Cardiac muscle cell (in vitro differentiated cells and primary cell): Measurements from ENCODE around the gene ACTRT2. TPM values are rescaled to one million over a fixed set of nuclear protein-coding genes. Genes with fewer than 3 reads are reported as not detected.

ENCODE experiments used
- DNase-seq, 2 donors: peaks; one replicate each; pipeline versions ENCODE4 v3.0.0 to v3.0.0-alpha.2; 2010 to 2017; ENCODE audit warnings: low read depth in 1 of 2, low spot score in 1 of 2
- H3K27ac ChIP-seq: fragments of 200-600 bp; sonication (generic); 2 replicates; pipeline ENCODE4 v1.5.1; 2016
- H3K27me3 ChIP-seq: fragments of 200-600 bp; sonication (generic); 2 replicates; pipeline ENCODE4 v1.6.0; 2016; ENCODE audit warnings: control low read depth
- H3K36me3 ChIP-seq: fragments of 200-600 bp; sonication (generic); 2 replicates; pipeline ENCODE4 v1.5.1; 2016; ENCODE audit warnings: control low read depth
- H3K4me1 ChIP-seq: fragments of 200-600 bp; sonication (generic); 2 replicates; pipeline ENCODE4 v1.8.1; 2017; ENCODE audit warnings: low read depth, mild to moderate bottlenecking, mixed run types
- H3K4me3 ChIP-seq: fragments of 200-600 bp; sonication (generic); 2 replicates; pipeline ENCODE4 v1.5.1; 2016; ENCODE audit warnings: mild to moderate bottlenecking
- H3K9me3 ChIP-seq: fragments of 200-600 bp; sonication (generic); 2 replicates; pipeline ENCODE4 v1.5.1; 2017; ENCODE audit warnings: low read depth, mild to moderate bottlenecking, control low read depth
- polyA plus RNA-seq: library from polyadenylated mRNA; unstranded; fragments of >200 nt; fragmentation: Nextera tagmentation; extraction: Ambion mirVana; gene quantifications from 2 replicates; pipeline ENCODE4 v1.2.1, GENCODE V29; 2016
- total RNA-seq: library from RNA; depleted of rRNA; stranded (reverse); fragments of >200 nt; gene quantifications from 2 replicates; pipeline ENCODE4 v1.2.3, GENCODE V29; 2016
- TF ChIP-seq, protein P1 (sequence below): IDR thresholded peaks from 2 replicates; pipeline ENCODE4 v1.5.1; 2012; ENCODE audit warnings: low read depth, mild to moderate bottlenecking, low read length

ACTRT2 gene
- total and polyA plus RNA-seq, 2 experiments from 2014 or later: not detected

DNA sequence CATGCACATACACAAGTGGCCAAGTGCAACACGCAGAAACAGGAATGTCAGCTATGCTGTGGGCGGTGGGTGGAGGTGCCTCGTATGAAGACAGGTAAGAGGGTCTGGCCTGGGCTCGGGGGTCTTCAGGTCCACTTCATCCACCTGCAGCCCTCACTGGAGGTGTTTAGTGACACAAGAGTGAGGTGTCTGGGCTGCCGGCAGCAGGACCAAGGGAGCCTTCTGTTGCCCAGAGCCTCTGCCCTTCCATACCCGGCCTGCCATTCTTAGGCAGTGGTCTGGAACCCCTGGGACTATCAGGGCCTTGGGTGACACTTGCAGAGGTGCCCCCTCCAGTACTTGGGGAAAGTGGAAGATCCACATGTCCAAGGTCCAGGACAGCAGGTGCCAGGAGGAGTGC is 21.7 kb upstream of the ACTRT2 start:
- H3K27ac ChIP-seq: no peak overlapping the region
- H3K4me1 ChIP-seq: no peaks in the 10 kb centered on the region
- H3K36me3 ChIP-seq: no peaks in the 10 kb centered on the region
- H3K9me3 ChIP-seq: peaks cover 2% of the 10 kb centered on the region
- no peaks in the 10 kb centered on the region for H3K27me3 ChIP-seq
- no peak overlapping the region for H3K4me3 ChIP-seq
- no peak for DNase-seq
- TF ChIP-seq, protein P1, sequence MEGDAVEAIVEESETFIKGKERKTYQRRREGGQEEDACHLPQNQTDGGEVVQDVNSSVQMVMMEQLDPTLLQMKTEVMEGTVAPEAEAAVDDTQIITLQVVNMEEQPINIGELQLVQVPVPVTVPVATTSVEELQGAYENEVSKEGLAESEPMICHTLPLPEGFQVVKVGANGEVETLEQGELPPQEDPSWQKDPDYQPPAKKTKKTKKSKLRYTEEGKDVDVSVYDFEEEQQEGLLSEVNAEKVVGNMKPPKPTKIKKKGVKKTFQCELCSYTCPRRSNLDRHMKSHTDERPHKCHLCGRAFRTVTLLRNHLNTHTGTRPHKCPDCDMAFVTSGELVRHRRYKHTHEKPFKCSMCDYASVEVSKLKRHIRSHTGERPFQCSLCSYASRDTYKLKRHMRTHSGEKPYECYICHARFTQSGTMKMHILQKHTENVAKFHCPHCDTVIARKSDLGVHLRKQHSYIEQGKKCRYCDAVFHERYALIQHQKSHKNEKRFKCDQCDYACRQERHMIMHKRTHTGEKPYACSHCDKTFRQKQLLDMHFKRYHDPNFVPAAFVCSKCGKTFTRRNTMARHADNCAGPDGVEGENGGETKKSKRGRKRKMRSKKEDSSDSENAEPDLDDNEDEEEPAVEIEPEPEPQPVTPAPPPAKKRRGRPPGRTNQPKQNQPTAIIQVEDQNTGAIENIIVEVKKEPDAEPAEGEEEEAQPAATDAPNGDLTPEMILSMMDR: no peak

DNA sequence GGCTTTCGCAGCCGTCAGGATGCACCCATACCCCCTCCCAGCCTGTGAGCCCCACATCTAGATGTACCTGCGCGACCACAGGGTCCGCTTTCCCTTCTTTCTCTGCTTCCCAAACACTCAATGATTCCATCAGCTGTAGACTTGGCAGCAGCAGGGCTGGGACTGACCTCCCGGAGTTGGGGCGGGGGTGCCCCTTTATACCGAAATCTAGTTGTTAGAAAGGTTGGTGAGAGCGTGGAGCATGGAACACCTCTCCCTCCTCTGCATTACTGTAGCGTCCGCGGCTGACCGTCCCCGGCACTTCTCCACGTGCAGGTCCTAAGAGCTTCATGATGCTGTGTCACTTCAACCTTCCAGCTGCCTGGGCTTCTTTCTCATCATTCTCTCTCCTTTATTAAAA is 21.1 kb upstream of the ACTRT2 start:
- TF ChIP-seq, protein P1: no peak
- no peak overlapping the region for H3K27ac ChIP-seq
- no peak for DNase-seq
- no peaks in the 10 kb centered on the region for H3K36me3 ChIP-seq
- H3K27me3 ChIP-seq: no peaks in the 10 kb centered on the region
- no peaks in the 10 kb centered on the region for H3K9me3 ChIP-seq
- no peak overlapping the region for H3K4me3 ChIP-seq
- H3K4me1 ChIP-seq: no peaks in the 10 kb centered on the region

DNA sequence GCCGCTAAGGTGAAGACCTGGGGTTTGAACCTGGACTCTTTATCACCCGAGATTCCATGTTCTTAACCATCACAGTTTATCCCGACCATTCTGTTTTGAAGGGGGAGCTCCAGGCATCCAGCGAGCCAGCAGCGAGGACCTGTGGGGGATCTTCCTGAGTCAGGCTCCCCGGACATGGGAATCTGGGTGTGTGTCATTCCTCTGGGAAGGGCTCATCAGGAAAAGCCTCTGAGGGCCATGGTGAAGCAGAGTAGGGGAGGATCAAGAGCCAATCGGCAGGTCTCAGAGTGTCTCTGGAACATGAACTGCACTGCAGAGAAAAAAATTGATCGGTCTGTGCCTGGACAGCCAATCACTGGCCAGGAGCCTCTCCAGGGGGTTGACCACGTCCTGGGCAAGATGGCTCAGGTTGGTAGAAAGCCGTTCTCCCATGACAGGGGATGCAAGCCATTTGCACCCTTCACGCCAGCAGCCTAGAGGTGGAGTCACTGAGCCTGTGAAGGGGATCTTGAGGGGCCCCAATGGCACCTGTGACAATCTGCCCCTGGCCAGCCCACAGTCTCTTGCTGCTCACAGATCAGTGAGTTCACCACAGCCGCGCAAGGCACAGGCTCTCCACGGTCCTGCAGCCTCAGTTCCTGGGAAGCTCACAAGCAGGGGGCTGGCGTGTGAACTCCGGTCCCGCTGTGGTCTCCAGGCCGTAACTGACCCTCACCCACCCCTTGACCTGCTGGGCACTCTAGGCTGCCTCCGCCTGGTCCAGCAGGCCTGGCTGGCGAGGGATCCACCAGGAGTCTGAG is 20.4 kb upstream of the ACTRT2 start:
- H3K9me3 ChIP-seq: no peaks in the 10 kb centered on the region
- H3K27ac ChIP-seq: no peak overlapping the region
- DNase-seq: no peak
- no peaks in the 10 kb centered on the region for H3K4me1 ChIP-seq
- no peak overlapping the region for H3K4me3 ChIP-seq
- H3K36me3 ChIP-seq: no peaks in the 10 kb centered on the region
- no peaks in the 10 kb centered on the region for H3K27me3 ChIP-seq
- TF ChIP-seq, protein P1: no peak

DNA sequence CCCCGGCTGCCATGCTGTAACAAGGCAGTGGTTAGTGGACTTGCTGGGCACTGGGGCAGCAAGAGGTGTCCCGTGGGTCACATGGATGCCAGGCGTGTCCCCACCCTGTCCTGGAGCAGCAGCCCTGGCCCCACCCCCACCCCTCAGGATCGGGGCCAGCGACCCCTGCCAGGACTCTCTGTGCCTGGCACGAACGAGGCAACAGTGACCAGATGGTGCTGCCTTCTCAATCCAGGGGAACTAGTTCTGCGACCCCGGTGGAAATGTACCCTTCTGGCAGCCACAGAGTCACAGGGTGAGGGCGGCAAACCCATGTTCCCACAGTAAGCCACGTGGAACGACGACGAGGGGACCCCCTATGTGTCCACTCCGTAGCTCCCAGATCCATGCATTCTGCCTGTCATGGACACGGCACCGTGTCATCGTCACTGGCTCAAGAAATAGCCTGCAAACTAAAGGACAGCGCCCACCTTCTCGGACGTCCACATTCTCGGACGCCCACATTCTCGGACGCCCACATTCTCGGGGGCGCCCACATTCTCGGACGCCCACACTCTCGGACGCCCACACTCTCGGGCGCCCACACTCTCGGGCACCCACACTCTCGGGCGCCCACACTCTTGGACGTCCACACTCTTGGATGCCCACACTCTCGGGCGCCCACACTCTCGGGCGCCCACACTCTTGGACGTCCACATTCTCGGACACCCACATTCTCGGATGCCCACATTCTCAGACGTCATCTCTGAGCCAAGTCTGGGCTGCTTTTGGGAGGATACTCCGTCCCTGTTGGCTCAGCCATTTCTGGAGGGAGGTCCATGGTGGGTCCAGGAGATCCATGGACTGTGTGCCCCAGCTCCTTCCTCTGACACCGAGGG is 19.6 kb upstream of the ACTRT2 start:
- Histone ChIP-seq H3K4me3 (no peak overlapping the region), H3K27me3 (no peaks in the 10 kb centered on the region), H3K27ac (no peak overlapping the region), H3K9me3 (no peaks in the 10 kb centered on the region), H3K36me3 (no peaks in the 10 kb centered on the region), H3K4me1 (no peaks in the 10 kb centered on the region)
- TF ChIP-seq, protein P1: no peak
- no peak for DNase-seq

DNA sequence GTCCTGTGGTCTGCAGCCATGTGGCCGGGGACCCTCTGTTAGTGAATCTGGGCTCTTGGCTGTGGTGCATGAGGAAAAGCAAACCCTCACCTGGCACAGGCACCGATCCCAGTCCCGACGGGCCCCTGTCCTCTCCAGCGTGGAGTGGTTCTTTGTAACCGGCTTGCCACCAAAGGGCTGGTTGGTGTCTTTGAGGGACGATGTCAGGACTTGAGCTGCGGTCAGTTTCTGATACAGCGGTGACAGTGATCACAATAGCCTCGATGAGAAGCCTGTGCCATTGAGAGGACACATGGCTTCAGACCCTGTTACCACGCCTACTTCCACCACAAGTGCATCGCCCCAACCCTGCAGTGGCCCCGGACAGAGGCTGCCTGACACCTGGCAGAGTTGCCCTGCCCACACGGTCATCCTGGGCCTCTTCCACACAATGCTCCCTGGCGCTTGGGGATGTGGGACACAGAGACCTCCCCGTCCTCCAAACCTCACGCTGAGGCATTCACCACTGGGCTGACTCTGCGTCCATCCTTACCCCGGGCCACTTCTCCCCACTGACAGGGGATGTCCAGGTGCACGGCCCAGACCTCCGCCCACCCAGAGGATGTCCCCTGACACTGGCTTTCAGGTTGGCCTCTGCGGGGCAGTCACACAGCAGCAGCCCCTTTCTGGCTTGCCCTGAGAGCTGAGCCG is 18.8 kb upstream of the ACTRT2 start:
- Histone ChIP-seq H3K4me3 (no peak overlapping the region), H3K36me3 (no peaks in the 10 kb centered on the region), H3K27ac (no peak overlapping the region), H3K4me1 (no peaks in the 10 kb centered on the region), H3K27me3 (no peaks in the 10 kb centered on the region), H3K9me3 (no peaks in the 10 kb centered on the region)
- TF ChIP-seq, protein P1: no peak
- DNase-seq: no peak
